HEK293 (cell line): ENCODE data around the gene SAPCD1.
"Not testable (repeated sequence)": the region's sequence is repeated elsewhere in the genome, so short reads cannot be mapped to it uniquely, and the experiment has no call there.

Experiments used
- CTCF ChIA-PET: fragments of 350-600 bp; formaldehyde crosslinking; extraction: SDS; loops from one replicate; lab custom pipeline; 2021; ENCODE audit warnings: antibody characterized with exemption; lab: Yijun Ruan, JAX
- POLR2A ChIA-PET: fragments of 300-600 bp; formaldehyde crosslinking; extraction: SDS; loops from one replicate; lab custom pipeline; 2020; ENCODE audit warnings: antibody characterized with exemption, inconsistent platforms; lab: Yijun Ruan, JAX
- H3K27ac ChIP-seq: fragments of 200-500 bp; sonication (Bioruptor generic); 2 replicates; pipeline ENCODE4 v1.5.1; 2014; ENCODE audit warnings: low read depth, low read length, control low read depth, inconsistent platforms; ENCODE audit errors: extremely low read depth
- H3K36me3 ChIP-seq, 2 experiments: fragments of 200-500 bp in 1 of 2; sonication (Bioruptor generic) in 1 of 2; 1 replicate in 1 of 2; 2 replicates in 1 of 2; pipeline ENCODE4 v1.5.1; 2014 to 2017; ENCODE audit warnings: inconsistent platforms in 2 of 2, low read length in 2 of 2; ENCODE audit not compliant: control insufficient read depth in 2 of 2, insufficient read depth in 1 of 2
- H3K4me1 ChIP-seq: fragments of 200-500 bp; sonication (Bioruptor generic); 2 replicates; pipeline ENCODE4 v1.5.1; 2014; ENCODE audit warnings: mild to moderate bottlenecking, low read length, inconsistent platforms; ENCODE audit not compliant: control insufficient read depth, insufficient read depth
- H3K4me3 ChIP-seq: 2 replicates; pipeline ENCODE4 v1.5.1; 2011; ENCODE audit warnings: low read depth, mild to moderate bottlenecking, control low read depth, low read length, moderate library complexity
- H3K9me3 ChIP-seq: fragments of 200-500 bp; sonication (Bioruptor generic); 2 replicates; pipeline ENCODE4 v1.5.1; 2014; ENCODE audit warnings: low read depth, low read length, inconsistent platforms; ENCODE audit not compliant: control insufficient read depth, insufficient read depth
- BCL11B ChIP-seq: fragments of 450-650 bp; formaldehyde crosslinking; IDR thresholded peaks from 2 replicates; pipeline ENCODE4 v1.5.1; 2016; ENCODE audit warnings: low read depth, missing biosample characterization, missing genetic modification characterization
- CTCF ChIP-seq: fragments of 450-650 bp; formaldehyde crosslinking; IDR thresholded peaks from 2 replicates; pipeline ENCODE4 v1.5.1; 2016; ENCODE audit warnings: missing biosample characterization, missing genetic modification characterization
- EGR2 ChIP-seq: fragments of 450-650 bp; formaldehyde crosslinking; IDR thresholded peaks from 2 replicates; pipeline ENCODE4 v1.5.1; 2016; ENCODE audit warnings: low read depth, missing biosample characterization, missing genetic modification characterization
- KLF10 ChIP-seq: fragments of 450-650 bp; IDR thresholded peaks from 2 replicates; pipeline ENCODE4 v1.5.1; 2018; ENCODE audit warnings: missing biosample characterization, mild to moderate bottlenecking, missing genetic modification characterization
- OVOL3 ChIP-seq: fragments of 450-650 bp; formaldehyde crosslinking; IDR thresholded peaks from 2 replicates; pipeline ENCODE4 v1.5.1; 2016; ENCODE audit warnings: missing biosample characterization, missing genetic modification characterization
- PRDM10 ChIP-seq: fragments of 450-650 bp; formaldehyde crosslinking; IDR thresholded peaks from 2 replicates; pipeline ENCODE4 v1.5.1; 2016; ENCODE audit warnings: missing biosample characterization, missing genetic modification characterization
- PRDM6 ChIP-seq: fragments of 450-650 bp; formaldehyde crosslinking; IDR thresholded peaks from 2 replicates; pipeline ENCODE4 v1.5.1; 2017; ENCODE audit warnings: missing biosample characterization, missing genetic modification characterization
- RBAK ChIP-seq: fragments of 450-650 bp; formaldehyde crosslinking; IDR thresholded peaks from 2 replicates; pipeline ENCODE4 v1.5.1; 2016; ENCODE audit warnings: missing biosample characterization, missing genetic modification characterization
- SP2 ChIP-seq: fragments of 450-650 bp; formaldehyde crosslinking; IDR thresholded peaks from 2 replicates; pipeline ENCODE4 v1.5.1; 2016; ENCODE audit warnings: missing biosample characterization, missing genetic modification characterization
- SP7 ChIP-seq: fragments of 450-650 bp; formaldehyde crosslinking; IDR thresholded peaks from 2 replicates; pipeline ENCODE4 v1.5.1; 2016; ENCODE audit warnings: missing biosample characterization, missing genetic modification characterization
- WT1 ChIP-seq: fragments of 450-650 bp; formaldehyde crosslinking; IDR thresholded peaks from 2 replicates; pipeline ENCODE4 v1.5.1; 2016; ENCODE audit warnings: missing biosample characterization, missing genetic modification characterization
- ZFP37 ChIP-seq: fragments of 450-650 bp; formaldehyde crosslinking; IDR thresholded peaks from 2 replicates; pipeline ENCODE4 v1.5.1; 2016; ENCODE audit warnings: missing biosample characterization, missing genetic modification characterization
- ZNF223 ChIP-seq: fragments of 450-650 bp; formaldehyde crosslinking; IDR thresholded peaks from 2 replicates; pipeline ENCODE4 v1.5.1; 2016; ENCODE audit warnings: missing biosample characterization, missing genetic modification characterization
- ZNF292 ChIP-seq: fragments of 450-650 bp; formaldehyde crosslinking; IDR thresholded peaks from 2 replicates; pipeline ENCODE4 v1.5.1; 2016; ENCODE audit warnings: low read depth, missing biosample characterization, missing genetic modification characterization, borderline replicate concordance
- ZNF362 ChIP-seq: fragments of 450-650 bp; formaldehyde crosslinking; IDR thresholded peaks from 2 replicates; pipeline ENCODE4 v1.5.1; 2016; ENCODE audit warnings: missing biosample characterization, missing genetic modification characterization
- ZNF600 ChIP-seq: fragments of 450-650 bp; formaldehyde crosslinking; IDR thresholded peaks from 2 replicates; pipeline ENCODE4 v1.5.1; 2016; ENCODE audit warnings: missing biosample characterization, missing genetic modification characterization

SAPCD1 gene

GRCh38 chr6:31791324-31792089 is 29.1 kb downstream of the SAPCD1 start (continued):
- peak; percentile 71 for TF ChIP-seq CTCF (tag by site-specific recombination)

- Histone ChIP-seq H3K4me3 (no peak overlapping the region), H3K27ac (no peak overlapping the region), H3K9me3 (no peaks in the 10 kb centered on the region), H3K4me1 (no peaks in the 10 kb centered on the region; the same call in 1 of the 2 replicates), H3K36me3 (peaks cover 20 to 38% of the 10 kb centered on the region in 2 experiments)
- ChIA-PET CTCF (interaction anchor here (0.5 to 2.7 kb wide), 21 partner anchors 8 to 166 kb away, joined by 3 to 28 read pairs (median 3); partner anchors contain the start of genes ABHD16A, LSM2, MSH5 and VWA7), POLR2A (interaction anchor here (1.2 to 5.0 kb wide), 5 partner anchors 15 to 132 kb away, joined by 3 to 34 read pairs (median 6); partner anchors contain the start of genes C6orf47, HSPA1B and LSM2)
- no peak for TF ChIP-seq ZNF600 (tag by site-specific recombination)
- TF ChIP-seq EGR2 (tag by site-specific recombination), result 0 out of 2 replicates have a peak, but pooled peaks have one; percentile 1
- TF ChIP-seq KLF10 (tag by site-specific recombination), result no peak
- no peak for TF ChIP-seq ZFP37 (tag by site-specific recombination)
- TF ChIP-seq ZNF223 (tag by site-specific recombination), result no peak
- peak; percentile 93 for TF ChIP-seq PRDM10 (tag by site-specific recombination)
Measured at GRCh38 chr6:31792090-31792374, 29.6 kb downstream of the SAPCD1 start.

- Histone ChIP-seq H3K36me3 (peaks cover 20 to 45% of the 10 kb centered on the region in 2 experiments), H3K27ac (no peak overlapping the region), H3K4me1 (no peaks in the 10 kb centered on the region; the same call in 1 of the 2 replicates), H3K9me3 (no peaks in the 10 kb centered on the region), H3K4me3 (no peak overlapping the region)
- ChIA-PET POLR2A (interaction anchor here (0.7 to 5.0 kb wide), 2 partner anchors 34 to 549 kb away, joined by 3 to 34 read pairs; partner anchors contain the start of gene HSPA1B), CTCF (interaction anchor here (0.7 to 2.7 kb wide), 3 partner anchors 13 to 62 kb away, joined by 3 to 26 read pairs (median 3); partner anchors contain the start of gene LSM2)
- TF ChIP-seq SP2 (tag by site-specific recombination), result no peak
- TF ChIP-seq RBAK (tag by site-specific recombination), result no peak
- no peak for TF ChIP-seq SP7 (tag by site-specific recombination)
- TF ChIP-seq ZNF362 (tag by site-specific recombination), result no peak
- TF ChIP-seq ZNF292, result no peak
- TF ChIP-seq BCL11B, result no peak
- no peak for TF ChIP-seq OVOL3 (tag by site-specific recombination)
- TF ChIP-seq PRDM6 (tag by site-specific recombination), result no peak
- no peak for TF ChIP-seq PRDM10 (tag by site-specific recombination)
- TF ChIP-seq WT1 (tag by site-specific recombination), result no peak
Measured at GRCh38 chr6:31792761-31793171, 30.3 kb downstream of the SAPCD1 start.

- POLR2A ChIA-PET, result interaction anchor here (0.6 to 5.9 kb wide), 2 partner anchors 12 to 37 kb away, joined by 7 to 69 read pairs; partner anchors contain the start of gene LSM2
- H3K4me3 ChIP-seq, CTCF ChIA-PET, H3K27ac ChIP-seq, H3K9me3 ChIP-seq, H3K4me1 ChIP-seq: not testable (repeated sequence)
- H3K36me3 ChIP-seq, result peaks cover 17 to 47% of the 10 kb centered on the region in 2 experiments
Measured at GRCh38 chr6:31793927-31794245, 31.4 kb downstream of the SAPCD1 start.
